GM21360 (cell line): Measurements from ENCODE around the gene FAM114A2.
A peak's percentile ranks its signal among the peaks of the same experiment; 100 is the strongest.
"Not testable (repeated sequence)": the region's sequence is repeated elsewhere in the genome, so short reads cannot be mapped to it uniquely, and the experiment has no call there.

Source experiments
- ATAC-seq: cut with Tn5 transposase; IDR thresholded peaks from one replicate; pipeline ENCODE4 v1.9.1; 2021; ENCODE audit warnings: mild to moderate bottlenecking, moderate library complexity; ENCODE audit not compliant: unreplicated experiment

The FAM114A2 gene

GRCh38 chr5:154038707-154039457 lies at the start of gene FAM114A2, which contains the start of gene MFAP3:
FAM114A2 (minus strand) TSS chr5:154038910; CDS start chr5:154034953, 3,957 bp downstream.
MFAP3 (plus strand) TSS chr5:154038967; CDS start chr5:154049723, 10,756 bp downstream.
- ATAC-seq, result peak; percentile 97

GRCh38 chr5:154087260-154087659 lies 48.5 kb upstream of the FAM114A2 start:
- ATAC-seq, result no peak

DNA sequence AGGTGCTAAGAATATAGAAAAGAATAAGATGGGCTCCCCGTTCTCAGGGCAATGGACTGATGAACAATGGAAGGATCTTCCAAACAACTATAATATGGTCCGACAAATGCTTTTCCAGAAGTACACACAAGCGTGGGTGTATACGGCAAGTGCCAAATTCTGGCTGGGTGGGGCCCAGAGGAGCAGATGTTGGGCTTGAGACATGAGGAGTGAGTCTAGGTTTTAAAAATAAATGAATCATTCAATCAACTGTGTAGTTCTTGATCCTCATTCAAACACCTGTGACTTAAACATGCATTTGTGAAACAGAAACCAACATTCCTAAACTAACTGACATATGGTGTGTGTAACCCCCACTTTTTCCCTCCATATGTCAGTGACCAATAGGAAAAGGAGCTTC lies 47.9 kb upstream of the FAM114A2 start:
- ATAC-seq, result no peak

DNA sequence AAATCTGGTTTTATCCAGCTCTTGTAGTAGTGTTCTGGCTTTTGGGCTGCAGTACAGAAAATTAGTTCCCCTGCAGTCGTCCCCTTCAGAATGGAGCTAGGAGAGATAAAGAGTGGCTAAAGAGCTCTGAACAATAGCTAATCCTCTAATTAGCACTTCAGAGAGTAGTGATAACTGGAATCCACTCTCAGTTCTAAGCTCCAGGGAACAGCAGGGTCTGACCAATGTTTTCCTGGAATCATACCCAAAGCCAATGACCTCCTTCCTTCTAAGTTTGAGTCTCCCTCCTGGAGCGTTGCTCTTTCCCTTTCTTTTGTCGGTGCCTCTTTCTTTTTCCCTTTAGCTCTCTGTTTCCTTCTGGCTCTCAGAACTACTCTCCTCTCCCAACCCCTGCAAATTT lies 47.4 kb upstream of the FAM114A2 start:
- ATAC-seq, result no peak

DNA sequence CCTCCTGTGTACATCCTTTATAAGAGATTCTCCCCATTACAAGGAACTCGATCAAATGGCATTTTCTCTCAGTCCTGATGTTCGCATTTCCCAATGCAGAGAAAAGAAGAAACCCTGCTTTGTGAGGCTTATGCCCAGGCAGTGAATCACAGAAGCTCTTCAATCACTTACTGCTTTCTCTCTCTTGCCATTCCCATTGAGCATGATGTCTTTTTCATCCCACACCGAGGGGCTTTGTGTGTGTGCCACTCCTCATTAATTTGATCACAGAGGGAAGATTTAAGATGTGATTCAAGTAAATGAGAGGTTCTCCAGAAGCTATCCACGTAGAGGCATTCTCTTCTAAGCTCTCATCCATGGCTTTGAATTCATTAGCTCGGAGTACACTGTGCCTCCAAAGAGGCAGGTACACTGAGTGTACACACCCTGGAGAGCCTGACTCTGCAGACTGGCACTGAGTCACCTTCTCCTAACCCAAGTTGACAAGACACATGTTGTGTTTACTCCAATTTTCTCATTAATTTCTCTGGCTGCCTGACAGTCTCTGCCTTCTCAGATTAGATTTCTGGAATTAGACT lies 45.4 kb upstream of the FAM114A2 start:
- no peak for ATAC-seq

DNA sequence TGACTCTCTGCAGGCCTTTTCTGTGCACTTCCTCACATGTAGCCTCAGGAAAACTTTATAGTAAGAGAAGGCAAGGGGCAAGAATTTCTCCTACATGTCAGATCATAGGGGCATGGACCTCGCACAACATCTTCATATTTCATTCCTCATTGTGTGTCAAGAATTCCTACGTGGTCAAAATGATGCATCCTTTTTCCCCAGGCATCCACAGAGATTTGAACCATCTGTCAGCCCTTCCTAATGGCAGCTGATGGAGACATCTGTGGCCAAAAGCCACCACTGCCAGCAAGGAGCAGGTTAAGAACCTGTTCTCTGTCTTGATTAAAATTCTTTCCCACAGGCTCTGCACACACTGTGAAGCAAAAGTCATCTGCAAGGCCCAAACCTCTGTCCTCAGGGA lies 42.5 kb upstream of the FAM114A2 start:
- ATAC-seq, result no peak

DNA sequence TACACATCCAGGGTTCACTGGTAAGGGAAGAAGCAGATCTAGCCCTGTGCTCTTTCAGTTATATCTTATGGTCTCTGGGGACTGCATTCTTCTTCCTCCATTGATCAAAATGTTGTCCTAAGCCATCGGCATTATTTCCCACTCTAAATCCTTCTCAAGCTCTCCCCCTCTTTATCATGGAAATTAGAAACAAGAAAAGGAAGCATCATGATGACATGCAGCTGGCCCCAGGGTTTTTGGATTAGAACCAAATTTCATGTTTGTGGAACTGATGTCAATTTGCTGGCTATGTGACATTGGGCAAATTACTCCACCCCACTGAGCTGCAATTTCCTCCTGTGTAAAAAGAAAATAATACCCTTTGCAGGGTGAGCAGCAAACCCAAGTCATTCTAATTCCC lies 39.6 kb upstream of the FAM114A2 start:
- no peak for ATAC-seq

GRCh38 chr5:154077696-154078095 lies 39.0 kb upstream of the FAM114A2 start:
- no peak for ATAC-seq

DNA sequence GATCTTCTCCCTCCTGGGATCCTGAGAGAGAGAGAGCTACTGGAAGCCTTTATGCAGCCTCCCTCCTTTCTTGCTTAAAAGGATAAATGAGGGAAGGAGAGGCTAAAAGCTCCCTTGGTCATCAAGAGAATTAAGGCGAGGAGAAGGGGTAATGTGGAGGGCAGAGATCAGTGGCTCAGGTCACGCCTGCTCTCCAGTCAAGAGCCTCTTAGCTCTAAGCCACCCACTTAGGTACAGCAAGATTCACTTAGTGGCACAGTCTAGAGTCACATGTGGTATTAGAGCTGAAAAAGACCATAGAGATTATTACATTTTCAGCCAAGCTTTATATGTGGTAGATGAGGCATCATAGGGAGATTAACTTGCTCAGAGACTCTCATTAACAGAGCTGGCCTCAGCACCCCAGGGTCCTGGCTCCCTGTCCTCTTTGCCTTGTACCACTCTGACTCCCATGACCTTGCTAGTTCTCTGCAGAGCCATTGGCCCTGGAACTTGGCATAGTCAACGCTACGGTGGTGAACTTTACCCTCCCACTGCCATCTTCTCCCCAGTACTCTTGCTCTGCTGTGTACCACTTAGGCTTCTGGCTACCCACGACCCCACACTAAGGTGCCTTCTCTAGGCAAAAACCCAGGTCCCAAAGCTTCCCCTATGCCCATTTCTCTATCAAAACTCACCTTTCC lies 37.7 kb upstream of the FAM114A2 start:
- ATAC-seq, result no peak

- ATAC-seq, result peak; percentile 95
Measured at GRCh38 chr5:154072414-154073171, 33.9 kb upstream of the FAM114A2 start.

DNA sequence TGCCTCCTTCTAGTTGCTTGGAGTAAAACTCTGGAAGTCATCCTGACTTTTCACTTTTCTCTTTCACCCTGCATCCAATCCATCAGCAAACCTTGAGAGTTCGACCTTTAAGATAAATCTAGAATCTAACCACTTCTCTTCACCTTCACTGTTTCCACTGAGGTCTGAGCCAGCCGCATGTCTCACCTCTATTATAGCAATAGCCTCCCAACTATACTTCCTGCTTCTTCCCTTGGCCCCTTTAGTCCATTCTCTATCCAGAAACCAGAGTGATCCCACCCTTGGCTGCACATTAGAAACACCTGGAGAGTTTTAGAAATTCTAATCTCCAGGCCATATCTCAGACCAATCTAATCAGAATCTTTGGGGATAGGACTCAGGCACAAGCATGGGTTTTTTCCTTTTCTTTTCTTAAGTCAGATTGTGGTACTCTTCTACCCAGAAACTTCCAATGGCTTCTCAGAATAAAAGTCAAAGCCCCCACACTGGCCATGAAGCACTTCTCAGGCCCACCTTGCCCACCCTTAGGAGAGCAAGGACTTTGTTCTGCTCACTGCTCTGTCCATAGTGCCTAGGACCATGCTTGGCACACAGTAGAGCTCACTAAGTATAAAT lies 33.2 kb upstream of the FAM114A2 start:
- peak; percentile 18 for ATAC-seq

- not testable (repeated sequence) for ATAC-seq
Measured at GRCh38 chr5:154069854-154070253, 31.1 kb upstream of the FAM114A2 start.

- no peak for ATAC-seq
Measured at GRCh38 chr5:154065971-154066370, 27.3 kb upstream of the FAM114A2 start.

GRCh38 chr5:154063372-154063771 lies 24.7 kb upstream of the FAM114A2 start:
- no peak for ATAC-seq

DNA sequence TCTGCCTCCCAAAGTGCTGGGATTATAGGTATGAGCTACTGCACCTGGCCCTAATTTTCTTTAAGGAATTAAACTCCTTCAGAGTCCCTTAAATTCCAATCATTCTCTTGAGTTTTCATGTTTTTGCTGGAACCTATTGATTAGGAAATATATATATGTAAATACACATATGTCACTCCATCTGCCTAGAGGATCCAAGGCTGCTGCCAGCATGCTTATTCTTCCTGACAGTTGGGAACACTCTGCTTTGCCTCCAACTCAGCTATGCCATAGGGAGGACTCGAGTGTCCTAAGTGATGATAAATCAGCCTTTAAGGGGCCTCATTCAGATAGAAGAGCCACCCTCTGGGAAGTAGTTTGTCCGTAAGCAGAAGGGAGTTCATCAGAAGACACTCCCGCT lies 21.9 kb upstream of the FAM114A2 start:
- no peak for ATAC-seq

GRCh38 chr5:154059583-154059982 lies 20.9 kb upstream of the FAM114A2 start:
- ATAC-seq, result no peak

DNA sequence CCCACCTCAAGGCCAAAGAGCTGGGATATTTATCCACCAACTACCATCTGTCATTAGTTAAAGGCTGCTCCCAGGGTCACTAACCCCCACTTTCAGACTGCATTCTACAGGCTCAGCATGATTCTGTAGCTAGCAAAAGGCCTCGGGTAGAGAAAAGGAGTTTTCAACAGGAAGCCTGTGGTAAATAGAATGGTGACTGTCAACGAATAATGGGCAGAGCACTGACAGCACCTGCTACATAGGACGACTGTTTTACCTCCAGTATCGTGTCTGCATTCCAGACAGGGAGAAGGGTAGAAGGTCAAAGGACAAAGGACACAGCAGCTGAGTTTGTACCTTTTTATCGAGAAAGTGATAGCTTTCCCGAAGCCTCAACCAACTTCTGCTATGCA lies 20.3 kb upstream of the FAM114A2 start:
- peak; percentile 53 for ATAC-seq

- ATAC-seq, result peak; percentile 72
Measured at GRCh38 chr5:154058055-154059038, 19.6 kb upstream of the FAM114A2 start.

GRCh38 chr5:154055201-154055600 lies 16.5 kb upstream of the FAM114A2 start:
- no peak for ATAC-seq

DNA sequence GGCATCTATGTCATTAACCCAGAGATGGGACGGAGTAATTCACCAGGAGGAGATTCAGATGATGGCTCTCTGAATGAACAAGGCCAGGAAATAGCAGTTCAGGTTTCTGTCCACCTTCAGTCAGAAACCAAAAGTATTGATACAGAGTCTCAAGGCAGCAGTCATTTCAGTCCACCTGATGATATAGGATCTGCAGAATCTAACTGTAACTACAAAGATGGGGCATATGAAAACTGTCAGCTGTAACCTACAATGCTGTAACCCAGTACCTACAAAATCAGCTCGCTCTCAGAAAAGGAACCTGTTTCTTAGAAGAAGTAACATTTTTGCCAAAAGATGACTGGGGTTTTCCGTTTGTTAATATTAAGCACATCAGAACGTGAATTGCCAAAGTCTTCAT lies 14.8 kb upstream of the FAM114A2 start:
- ATAC-seq, result no peak
